HT1080 (cell line): ENCODE measurements around the gene MPZL1. TPM values are rescaled to one million over a fixed set of nuclear protein-coding genes. Genes with fewer than 3 reads are reported as not detected.

Experiments used
- DNase-seq: peaks from one replicate; pipeline ENCODE4 v3.0.0-alpha.2; 2015; ENCODE audit warnings: low read depth
- polyA plus RNA-seq, 2 experiments: library from polyadenylated mRNA; depleted of rRNA; stranded (reverse); fragments of >200 nt; gene quantifications; 2 replicates each; pipeline ENCODE4 v1.2.3, GENCODE V29; 2015
- total RNA-seq: library from RNA; depleted of rRNA; stranded (reverse); fragments of >200 nt; shearing (Covaris generic); gene quantifications from 2 replicates; pipeline ENCODE4 v1.2.3, GENCODE V29; 2014; rRNA removed

MPZL1 gene
- total RNA-seq = 67.6 and 70.0 TPM in 2 replicates
- 46.2 and 55.0 TPM in 2 replicates for polyA plus RNA-seq (2015; cell fraction: cytosol; rRNA removed)
- polyA plus RNA-seq (2015; cell fraction: nucleus; rRNA removed) = 43.0 and 51.1 TPM in 2 replicates

GRCh38 chr1:167721617-167722151 lies at the start of gene MPZL1:
MPZL1 (plus strand) TSS chr1:167721982; CDS start chr1:167722152, 170 bp downstream.
- DNase-seq = peak; percentile 90

- no peak for DNase-seq
These were observed 49.0 kb upstream of the MPZL1 start for GRCh38 chr1:167672831-167673230.

- no peak for DNase-seq
These were observed 48.5 kb upstream of the MPZL1 start for GRCh38 chr1:167673265-167673664.

- no peak for DNase-seq
These were observed 47.6 kb upstream of the MPZL1 start for GRCh38 chr1:167674156-167674555.

GRCh38 chr1:167675440-167675839 lies 46.3 kb upstream of the MPZL1 start:
- no peak for DNase-seq

- DNase-seq = no peak
These were observed 45.4 kb upstream of the MPZL1 start for GRCh38 chr1:167676205-167676915.

GRCh38 chr1:167676916-167677848 lies 44.6 kb upstream of the MPZL1 start:
- no peak for DNase-seq

GRCh38 chr1:167678422-167678821 lies 43.4 kb upstream of the MPZL1 start:
- DNase-seq = no peak

GRCh38 chr1:167678838-167679237 lies 42.9 kb upstream of the MPZL1 start:
- DNase-seq = no peak

GRCh38 chr1:167679714-167680113 lies 42.1 kb upstream of the MPZL1 start:
- DNase-seq = no peak

GRCh38 chr1:167681024-167681423 lies 40.8 kb upstream of the MPZL1 start:
- DNase-seq = no peak

GRCh38 chr1:167681451-167682098 lies 40.2 kb upstream of the MPZL1 start:
- DNase-seq = no peak

- DNase-seq = no peak
These were observed 38.6 kb upstream of the MPZL1 start for GRCh38 chr1:167683226-167683625.

- peak; percentile 54 for DNase-seq
These were observed 37.9 kb upstream of the MPZL1 start for GRCh38 chr1:167683641-167684502.

- DNase-seq = no peak
These were observed 35.9 kb upstream of the MPZL1 start for GRCh38 chr1:167685844-167686243.

GRCh38 chr1:167687919-167688519 lies 33.8 kb upstream of the MPZL1 start:
- DNase-seq = peak; percentile 67

GRCh38 chr1:167689567-167689920 lies 32.2 kb upstream of the MPZL1 start:
- DNase-seq = peak; percentile 26

- no peak for DNase-seq
These were observed 31.7 kb upstream of the MPZL1 start for GRCh38 chr1:167690053-167690452.

GRCh38 chr1:167693425-167694045 lies 28.2 kb upstream of the MPZL1 start:
- no peak for DNase-seq

- DNase-seq = no peak
These were observed 27.1 kb upstream of the MPZL1 start for GRCh38 chr1:167694691-167695090.
